D721Med (cell line): ENCODE measurements around the gene GGT1.
"Not testable (repeated sequence)": the region's sequence is repeated elsewhere in the genome, so short reads cannot be mapped to it uniquely, and the experiment has no call there.

Source experiments
- DNase-seq: peaks from one replicate; pipeline ENCODE4 v3.0.0; 2011; ENCODE audit warnings: low spot score; ENCODE audit not compliant: insufficient read length
- FAIRE-seq: peaks from 2 replicates; lab custom pipeline; 2011; peaks lifted over from hg19 to GRCh38; lab: Jason Lieb, UNC
- CTCF ChIP-seq: IDR thresholded peaks from 2 replicates; pipeline ENCODE4 v1.5.1; 2012; ENCODE audit warnings: mild to moderate bottlenecking, control low read depth; ENCODE audit not compliant: insufficient read depth; ENCODE audit errors: missing control alignments

GGT1 gene

GRCh38 chr22:24602847-24603769 is at the start of gene GGT1:
Gene GGT1, plus strand, starts transcription at chr22:24603193. Its CDS starts 7,889 bp downstream, at chr22:24611082.
- not testable (repeated sequence) for FAIRE-seq

GRCh38 chr22:24553597-24554312 is 49.2 kb upstream of the GGT1 start:
- FAIRE-seq = no peak

More at GRCh38 chr22:24602847-24603769, at the start of gene GGT1:
- not testable (repeated sequence) for DNase-seq

GRCh38 chr22:24554313-24555164 is 48.5 kb upstream of the GGT1 start, which contains the start of gene GUCD1:
Gene GUCD1, minus strand, starts transcription at chr22:24555138. Its CDS starts 147 bp downstream, at chr22:24554991.
- no peak for TF ChIP-seq CTCF
- DNase-seq (no peak), FAIRE-seq (no peak)

More at GRCh38 chr22:24553597-24554312, 49.2 kb upstream of the GGT1 start:
- DNase-seq = no peak
- TF ChIP-seq CTCF = no peak

GRCh38 chr22:24555165-24556039 is 47.6 kb upstream of the GGT1 start, which contains the start of gene SNRPD3:
Gene SNRPD3, plus strand, starts transcription at chr22:24555999. Its CDS starts 1,676 bp downstream, at chr22:24557675.
- TF ChIP-seq CTCF = no peak
- FAIRE-seq (no peak), DNase-seq (peak; percentile 94)

GRCh38 chr22:24559471-24559870 is 43.5 kb upstream of the GGT1 start:
- DNase-seq (no peak), FAIRE-seq (no peak)
- TF ChIP-seq CTCF = no peak

- DNase-seq (no peak), FAIRE-seq (no peak)
- TF ChIP-seq CTCF = no peak
Observed at GRCh38 chr22:24563246-24563645, 39.7 kb upstream of the GGT1 start.
